ENCODE measurements around the gene GCSAM. TPM values are rescaled to one million over a fixed set of nuclear protein-coding genes. Genes with fewer than 3 reads are reported as not detected.

The GCSAM gene
- total RNA-seq: 0.67 to 1.2 TPM (median 0.93 TPM) in 3 replicates

GRCh38 chr3:112132975-112133448 lies at the start of gene GCSAM:
Gene GCSAM (minus strand): TSS chr3:112133248. CDS start chr3:112133120, 128 bp downstream.
- DNase-seq (ENCODE audit: low spot score in 2 of 2, unreplicated experiment in 2 of 2): no peak
- no peak for TF ChIP-seq CTCF (IDR thresholded peaks at IDR 0.05; ENCODE audit: unreplicated experiment)
- H3K36me3 Mint-ChIP-seq: no peaks in the 10 kb centered on the region
- peaks cover 58% of the 10 kb centered on the region for H3K4me1 Mint-ChIP-seq
- H3K27me3 Mint-ChIP-seq (ENCODE audit: low read depth): no peaks in the 10 kb centered on the region
- no peak within 1 kb of the TSS for H3K27ac Mint-ChIP-seq
- H3K4me3 Mint-ChIP-seq: peak within 1 kb of the TSS; percentile 17
- no peaks in the 10 kb centered on the region for H3K9me3 Mint-ChIP-seq

- H3K9me3 Mint-ChIP-seq: peaks cover 5% of the 10 kb centered on the region
- H3K36me3 Mint-ChIP-seq: no peaks in the 10 kb centered on the region
- no peaks in the 10 kb centered on the region for H3K27me3 Mint-ChIP-seq (ENCODE audit: low read depth)
- no peak for DNase-seq (ENCODE audit: low spot score in 2 of 2, unreplicated experiment in 2 of 2)
- H3K27ac Mint-ChIP-seq: no peak overlapping the region
- TF ChIP-seq CTCF (IDR thresholded peaks at IDR 0.05; ENCODE audit: unreplicated experiment): no peak
- no peak overlapping the region for H3K4me3 Mint-ChIP-seq
- H3K4me1 Mint-ChIP-seq: no peaks in the 10 kb centered on the region
Observed at GRCh38 chr3:112175646-112176045, 42.6 kb upstream of the GCSAM start.

- no peak for TF ChIP-seq CTCF (IDR thresholded peaks at IDR 0.05; ENCODE audit: unreplicated experiment)
- Mint-ChIP-seq H3K4me3 (no peak overlapping the region), H3K27me3 (ENCODE audit: low read depth) (no peaks in the 10 kb centered on the region), H3K36me3 (no peaks in the 10 kb centered on the region), H3K27ac (no peak overlapping the region), H3K9me3 (peaks cover 5% of the 10 kb centered on the region), H3K4me1 (no peaks in the 10 kb centered on the region)
- DNase-seq (ENCODE audit: low spot score in 2 of 2, unreplicated experiment in 2 of 2): no peak
Observed at GRCh38 chr3:112175037-112175436, 42.0 kb upstream of the GCSAM start.

GRCh38 chr3:112171144-112171543 lies 38.1 kb upstream of the GCSAM start:
- no peaks in the 10 kb centered on the region for H3K27me3 Mint-ChIP-seq (ENCODE audit: low read depth)
- no peaks in the 10 kb centered on the region for H3K36me3 Mint-ChIP-seq
- no peak for DNase-seq (ENCODE audit: low spot score in 2 of 2, unreplicated experiment in 2 of 2)
- no peak for TF ChIP-seq CTCF (IDR thresholded peaks at IDR 0.05; ENCODE audit: unreplicated experiment)
- H3K4me3 Mint-ChIP-seq: no peak overlapping the region
- no peaks in the 10 kb centered on the region for H3K4me1 Mint-ChIP-seq
- peaks cover 8% of the 10 kb centered on the region for H3K9me3 Mint-ChIP-seq
- no peak overlapping the region for H3K27ac Mint-ChIP-seq

- DNase-seq (ENCODE audit: low spot score in 2 of 2, unreplicated experiment in 2 of 2): no peak
- no peak overlapping the region for H3K27ac Mint-ChIP-seq
- H3K27me3 Mint-ChIP-seq (ENCODE audit: low read depth): no peaks in the 10 kb centered on the region
- H3K4me1 Mint-ChIP-seq: no peaks in the 10 kb centered on the region
- peaks cover 9% of the 10 kb centered on the region for H3K9me3 Mint-ChIP-seq
- H3K36me3 Mint-ChIP-seq: no peaks in the 10 kb centered on the region
- TF ChIP-seq CTCF (IDR thresholded peaks at IDR 0.05; ENCODE audit: unreplicated experiment): no peak
- no peak overlapping the region for H3K4me3 Mint-ChIP-seq
Observed at GRCh38 chr3:112170046-112170445, 37.0 kb upstream of the GCSAM start.

- no peaks in the 10 kb centered on the region for H3K4me1 Mint-ChIP-seq
- H3K4me3 Mint-ChIP-seq: no peak overlapping the region
- no peaks in the 10 kb centered on the region for H3K36me3 Mint-ChIP-seq
- no peaks in the 10 kb centered on the region for H3K27me3 Mint-ChIP-seq (ENCODE audit: low read depth)
- no peak for TF ChIP-seq CTCF (IDR thresholded peaks at IDR 0.05; ENCODE audit: unreplicated experiment)
- H3K9me3 Mint-ChIP-seq: peaks cover 10% of the 10 kb centered on the region
- DNase-seq (ENCODE audit: low spot score in 2 of 2, unreplicated experiment in 2 of 2): no peak
- no peak overlapping the region for H3K27ac Mint-ChIP-seq
Observed at GRCh38 chr3:112167758-112168157, 34.7 kb upstream of the GCSAM start.

All from mesothelial cell of epicardium (in vitro differentiated cells).